ENCODE data around the gene GRIK5. TPM values are rescaled to one million over a fixed set of nuclear protein-coding genes. Genes with fewer than 3 reads are reported as not detected.

GRIK5 gene
- total RNA-seq, 1 experiment from 2014 or later: 43.1 TPM

- H3K14ac ChIP-seq (ENCODE audit: insufficient read depth, low read length): no peak overlapping the region
- H2BK120ac ChIP-seq (ENCODE audit: low read depth, low read length, poor library complexity, severe bottlenecking): no peak overlapping the region
- H2AFZ ChIP-seq (ENCODE audit: low read length): no peak overlapping the region
- no peak overlapping the region; a peak in 1 of 7 replicates for H3K27ac Mint-ChIP-seq
- no peaks in the 10 kb centered on the region; the same call in 1 of the 2 replicates for H3K79me2 ChIP-seq (ENCODE audit: insufficient read depth, low read length)
- H3K4me3 Mint-ChIP-seq: no peak overlapping the region
- DNase-seq: no peak
- no peak overlapping the region for H4K91ac ChIP-seq (ENCODE audit: insufficient read length, low read depth, low read length)
- no peak overlapping the region for H4K5ac ChIP-seq (ENCODE audit: insufficient read length, low read depth, low read length)
- H2AK5ac ChIP-seq (ENCODE audit: insufficient read length, low read length): no peak overlapping the region
- no CpG with 5 or more reads among the region's 16 CpGs for WGBS (ENCODE audit: extremely low coverage, insufficient read length, low lambda C conversion rate)
- H2BK5ac ChIP-seq (ENCODE audit: insufficient read length, low read length): no peak overlapping the region
- H3K4me1 Mint-ChIP-seq: no peaks in the 10 kb centered on the region
- H3T11ph ChIP-seq (ENCODE audit: low read length): no peak overlapping the region
- H3K23ac ChIP-seq (ENCODE audit: insufficient read length, low read depth, low read length): no peak overlapping the region
- no peak overlapping the region for H4K8ac ChIP-seq (replicated peaks; ENCODE audit: insufficient read length, low read depth, low read length)
- H3K36me3 Mint-ChIP-seq (ENCODE audit: insufficient read depth in 1 of 3, low read depth in 3 of 3): peaks cover 40 to 70% (median 65%) of the 10 kb centered on the region in 3 experiments
- H3K27me3 ChIP-seq (ENCODE audit: insufficient read depth, low read length): no peaks in the 10 kb centered on the region
- H3K79me1 ChIP-seq (ENCODE audit: insufficient read depth, low read depth, low read length, poor library complexity, severe bottlenecking): no peaks in the 10 kb centered on the region
- H4K20me1 ChIP-seq (ENCODE audit: control insufficient read depth, insufficient read depth, insufficient read length): no peaks in the 10 kb centered on the region
- H3K27ac ChIP-seq (ENCODE audit: insufficient read length, low read depth, low read length): no peak overlapping the region
- no peaks in the 10 kb centered on the region for H3K4me1 ChIP-seq (ENCODE audit: insufficient read depth, low read length)
- no peak overlapping the region for H3K4me2 ChIP-seq (ENCODE audit: insufficient read depth, insufficient read length, low read length)
- no peak overlapping the region for H2BK20ac ChIP-seq (ENCODE audit: low read depth, low read length, poor library complexity, severe bottlenecking)
- no peaks in the 10 kb centered on the region; the same call in 1 of the 2 replicates for H3K27me3 Mint-ChIP-seq (ENCODE audit: low read depth)
- no peaks in the 10 kb centered on the region for H3K23me2 ChIP-seq (ENCODE audit: insufficient read length, low read depth, low read length, poor library complexity, severe bottlenecking)
- H3K9ac ChIP-seq (ENCODE audit: extremely low read depth, insufficient read length, low read length): no peak overlapping the region
- no peak for TF ChIP-seq CTCF (conservative IDR thresholded peaks at IDR 0.05)
- no peak overlapping the region for H2BK12ac ChIP-seq (ENCODE audit: insufficient read length, low read depth, low read length)
- H2BK15ac ChIP-seq (ENCODE audit: low read depth, low read length): no peak overlapping the region
- no peaks in the 10 kb centered on the region for H3K9me3 Mint-ChIP-seq
- no peak overlapping the region for H3K18ac ChIP-seq (ENCODE audit: insufficient read length, low read depth, low read length)
- no peak overlapping the region for H3K56ac ChIP-seq (ENCODE audit: insufficient read length, low read depth, low read length)
- no peak overlapping the region for H3K4ac ChIP-seq (ENCODE audit: low read depth, low read length)
- H3K9me3 ChIP-seq (ENCODE audit: control insufficient read depth, low read depth, low read length): no peaks in the 10 kb centered on the region
These were observed 7.6 kb downstream of the GRIK5 start for GRCh38 chr19:42062381-42062780.

Measured in H9 (cell line).